NB4 (cell line): ENCODE results near the gene LRRC14B.
A peak's percentile ranks its signal among the peaks of the same experiment; 100 is the strongest.

Experiments used
- DNase-seq: peaks from one replicate; pipeline ENCODE4 v3.0.0; 2010; ENCODE audit warnings: low read depth
- H3K4me3 ChIP-seq: one replicate; pipeline ENCODE4 v1.5.1; 2011; ENCODE audit warnings: mild to moderate bottlenecking, low read depth, low read length, moderate library complexity
- MYC ChIP-seq: IDR thresholded peaks from 2 replicates; pipeline ENCODE4 v1.6.1; 2011; ENCODE audit warnings: low read depth, low read length
- POLR2A ChIP-seq: IDR thresholded peaks from 2 replicates; pipeline ENCODE4 v1.6.1; 2011; ENCODE audit warnings: mild to moderate bottlenecking; ENCODE audit not compliant: insufficient read length; ENCODE audit errors: extremely low read depth
- TF ChIP-seq, protein P1 (sequence below): IDR thresholded peaks from one replicate; pipeline ENCODE4 v1.5.1; 2012; ENCODE audit warnings: low read depth, low read length
- TF ChIP-seq, protein P2 (sequence below): IDR thresholded peaks from 2 replicates; pipeline ENCODE4 v1.6.1; 2011; ENCODE audit warnings: low read depth, low read length

Gene LRRC14B

GRCh38 chr5:191036-191948, at the start of gene LRRC14B:
Gene LRRC14B (plus strand): TSS chr5:191495. CDS start chr5:191539, 44 bp downstream.
- no peak within 1 kb of the TSS for H3K4me3 ChIP-seq
- no peak for TF ChIP-seq POLR2A
- TF ChIP-seq, protein P1, sequence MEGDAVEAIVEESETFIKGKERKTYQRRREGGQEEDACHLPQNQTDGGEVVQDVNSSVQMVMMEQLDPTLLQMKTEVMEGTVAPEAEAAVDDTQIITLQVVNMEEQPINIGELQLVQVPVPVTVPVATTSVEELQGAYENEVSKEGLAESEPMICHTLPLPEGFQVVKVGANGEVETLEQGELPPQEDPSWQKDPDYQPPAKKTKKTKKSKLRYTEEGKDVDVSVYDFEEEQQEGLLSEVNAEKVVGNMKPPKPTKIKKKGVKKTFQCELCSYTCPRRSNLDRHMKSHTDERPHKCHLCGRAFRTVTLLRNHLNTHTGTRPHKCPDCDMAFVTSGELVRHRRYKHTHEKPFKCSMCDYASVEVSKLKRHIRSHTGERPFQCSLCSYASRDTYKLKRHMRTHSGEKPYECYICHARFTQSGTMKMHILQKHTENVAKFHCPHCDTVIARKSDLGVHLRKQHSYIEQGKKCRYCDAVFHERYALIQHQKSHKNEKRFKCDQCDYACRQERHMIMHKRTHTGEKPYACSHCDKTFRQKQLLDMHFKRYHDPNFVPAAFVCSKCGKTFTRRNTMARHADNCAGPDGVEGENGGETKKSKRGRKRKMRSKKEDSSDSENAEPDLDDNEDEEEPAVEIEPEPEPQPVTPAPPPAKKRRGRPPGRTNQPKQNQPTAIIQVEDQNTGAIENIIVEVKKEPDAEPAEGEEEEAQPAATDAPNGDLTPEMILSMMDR, result no peak
- DNase-seq, result no peak

DNA sequence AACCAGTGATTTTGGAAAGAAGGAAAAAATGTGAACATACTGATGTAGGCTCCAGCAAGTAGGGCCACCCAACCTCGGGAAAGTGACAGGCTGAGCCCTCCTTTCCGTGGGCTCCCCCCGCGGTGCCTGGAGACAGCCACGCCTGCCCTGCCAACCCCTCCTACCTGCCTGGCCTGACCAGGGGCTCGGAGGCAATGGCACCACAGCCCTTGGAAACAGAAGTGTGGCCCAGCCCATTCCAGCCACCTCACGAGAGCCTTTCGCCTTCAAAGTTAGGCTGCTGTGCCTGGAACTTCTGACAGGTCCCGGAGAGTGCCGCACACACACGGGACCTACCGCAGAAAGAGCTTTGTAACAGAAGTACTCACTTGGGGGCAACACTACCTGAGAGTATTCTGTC, 49.5 kb upstream of the LRRC14B start:
- no peak for TF ChIP-seq POLR2A
- TF ChIP-seq, protein P1, result no peak
- TF ChIP-seq MYC, result no peak
- TF ChIP-seq, protein P2, sequence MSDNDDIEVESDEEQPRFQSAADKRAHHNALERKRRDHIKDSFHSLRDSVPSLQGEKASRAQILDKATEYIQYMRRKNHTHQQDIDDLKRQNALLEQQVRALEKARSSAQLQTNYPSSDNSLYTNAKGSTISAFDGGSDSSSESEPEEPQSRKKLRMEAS, result no peak
- no peak for DNase-seq
- no peak overlapping the region for H3K4me3 ChIP-seq

GRCh38 chr5:142246-142810, 49.0 kb upstream of the LRRC14B start:
- no peak overlapping the region for H3K4me3 ChIP-seq
- no peak for TF ChIP-seq MYC
- TF ChIP-seq POLR2A, result no peak
- TF ChIP-seq, protein P2, result peak; percentile 39
- DNase-seq, result no peak

DNA sequence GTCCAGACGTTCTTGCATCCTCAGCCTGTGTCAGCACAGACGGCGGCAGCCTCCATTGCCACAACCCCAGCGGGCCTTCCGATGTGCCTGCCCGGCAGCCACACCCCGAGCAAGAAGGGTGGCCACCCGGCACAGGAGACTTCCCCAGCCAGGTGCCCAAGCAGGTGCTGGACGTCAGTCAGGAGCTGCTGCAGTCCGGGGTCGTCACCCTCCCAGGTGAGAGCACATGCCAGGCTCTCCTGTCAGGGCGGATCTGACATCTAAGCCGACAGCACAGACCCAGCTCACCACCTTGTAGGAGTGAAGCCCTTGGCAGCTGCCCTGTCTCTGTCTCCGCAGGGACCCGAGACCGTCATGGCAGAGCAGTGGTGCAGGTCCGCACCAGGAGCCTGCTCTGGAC, 48.3 kb upstream of the LRRC14B start:
- no peak for DNase-seq

DNA sequence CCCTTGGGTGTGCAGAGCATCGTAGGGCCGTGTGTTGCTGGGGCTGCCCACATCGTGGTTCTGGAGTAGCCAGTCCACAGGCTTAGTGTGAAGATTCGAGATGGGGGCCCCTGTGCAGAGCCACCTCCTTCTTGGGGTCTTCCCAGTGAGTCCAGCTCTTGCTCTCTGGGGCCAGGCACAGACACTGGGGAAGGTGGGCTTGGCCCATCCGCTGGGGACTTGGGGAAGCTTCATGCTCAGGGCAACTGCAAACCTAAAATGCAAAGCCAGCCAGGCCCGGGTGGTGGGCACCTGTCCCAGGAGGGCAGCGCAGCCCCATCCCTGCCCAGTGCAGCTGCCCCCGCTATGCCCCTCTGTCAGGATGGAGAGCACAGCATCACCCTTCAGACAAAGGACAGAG, 46.4 kb upstream of the LRRC14B start:
- H3K4me3 ChIP-seq, result no peak overlapping the region
- TF ChIP-seq MYC (no peak), POLR2A (no peak)
- TF ChIP-seq, protein P2, result no peak
- TF ChIP-seq, protein P1, result no peak
- DNase-seq, result no peak

More for the DNA sequence above, 48.3 kb upstream of the LRRC14B start:
- H3K4me3 ChIP-seq, result no peak overlapping the region
- TF ChIP-seq MYC (no peak), POLR2A (no peak)
- TF ChIP-seq, protein P2, result no peak
- TF ChIP-seq, protein P1, result no peak

GRCh38 chr5:145585-146323, 45.5 kb upstream of the LRRC14B start:
- TF ChIP-seq, protein P2, result no peak
- TF ChIP-seq POLR2A (no peak), MYC (no peak)
- TF ChIP-seq, protein P1, result no peak
- no peak for DNase-seq
- H3K4me3 ChIP-seq, result no peak overlapping the region
